HCT116 (cell line): ENCODE data around the gene EVA1A. TPM values are rescaled to one million over a fixed set of nuclear protein-coding genes. Genes with fewer than 3 reads are reported as not detected.

Experiments
- ATAC-seq: fragments of 200-7000 bp; cut with Tn5 transposase; 2 replicates; pipeline ENCODE4 v1.9.1; 2020; ENCODE audit warnings: mild to moderate bottlenecking, moderate library complexity
- BruUV-seq: library from RNA; stranded (reverse); fragments of 400-500 nt; replicated peaks from 2 replicates; lab custom pipeline; 2021; lab: Mats Ljungman, UMichigan
- CTCF ChIA-PET: fragments of 300-600 bp; sonication (Branson Sonifier 250); formaldehyde crosslinking; loops from one replicate; lab custom pipeline; 2021; ENCODE audit warnings: antibody characterized with exemption; lab: Charles Lee
- POLR2A ChIA-PET: fragments of 300-600, 350-600 bp; sonication (Branson Sonifier 250); formaldehyde crosslinking; loops from one replicate; lab custom pipeline; 2021; ENCODE audit warnings: antibody characterized with exemption; lab: Charles Lee
- RAD21 ChIA-PET, 2 experiments: fragments of 300-600 bp; sonication (Branson Sonifier 250); formaldehyde crosslinking; loops; one replicate each; lab custom pipeline; 2023; ENCODE audit warnings: low total read pairs in 2 of 2; ENCODE audit not compliant: uncharacterized antibody in 2 of 2, unreplicated experiment in 2 of 2, low non-redundant PET in 1 of 2; lab: Charles Lee
- DNase-seq: peaks from one replicate; pipeline ENCODE4 v3.0.0-alpha.2; 2010; ENCODE audit warnings: low read depth, low spot score
- H2AFZ ChIP-seq: fragments of 200-600 bp; shearing (Covaris generic), sonication (generic); 2 replicates; pipeline ENCODE4 v1.6.1; 2017; ENCODE audit warnings: low read depth, mixed run types, mixed read lengths, antibody characterized with exemption, low read length; ENCODE audit not compliant: poor library complexity, severe bottlenecking
- H3K27ac ChIP-seq: 2 replicates; pipeline ENCODE4 v1.5.1; 2012; ENCODE audit warnings: low read depth, low read length
- H3K27me3 ChIP-seq: fragments of 200-600 bp; sonication (generic); 2 replicates; pipeline ENCODE4 v1.6.1; 2016; ENCODE audit warnings: mixed run types, low read length, mixed read lengths; ENCODE audit not compliant: insufficient read depth
- H3K36me3 ChIP-seq, 2 experiments: fragments of 200-500 bp in 1 of 2; fragments of 200-600 bp in 1 of 2; sonication (Bioruptor generic) in 1 of 2; sonication (generic) in 1 of 2; 2 replicates each; pipeline versions ENCODE4 v1.5.1 to v1.6.1; 2014 to 2016; ENCODE audit warnings: low read length in 2 of 2, inconsistent platforms in 1 of 2, mixed read lengths in 1 of 2, mixed run types in 1 of 2; ENCODE audit not compliant: insufficient read depth in 2 of 2, control insufficient read depth in 1 of 2
- H3K4me1 ChIP-seq, 2 experiments: fragments of 200-600 bp in 1 of 2; sonication (generic) in 1 of 2; 2 replicates each; pipeline versions ENCODE4 v1.5.1 to v1.6.1; 2012 to 2017; ENCODE audit warnings: low read length in 2 of 2, inconsistent platforms in 1 of 2, mild to moderate bottlenecking in 1 of 2, mixed read lengths in 1 of 2, mixed run types in 1 of 2, moderate library complexity in 1 of 2; ENCODE audit not compliant: insufficient read depth in 2 of 2, control insufficient read depth in 1 of 2
- H3K4me2 ChIP-seq: fragments of 200-600 bp; sonication (generic); 2 replicates; pipeline ENCODE4 v1.6.1; 2017; ENCODE audit warnings: mixed run types, low read length, mixed read lengths
- H3K4me3 ChIP-seq, 2 experiments: fragments of 200-600 bp in 1 of 2; sonication (generic) in 1 of 2; replicated peaks in 1 of 2; 2 replicates each; pipeline ENCODE4 v1.5.1; 2011 to 2016; ENCODE audit warnings: low read length in 2 of 2, control low read depth in 1 of 2, low read depth in 1 of 2, mild to moderate bottlenecking in 1 of 2, mixed read lengths in 1 of 2, mixed run types in 1 of 2
- H3K79me2 ChIP-seq: fragments of 200-600 bp; sonication (generic); 2 replicates; pipeline ENCODE4 v1.6.1; 2017; ENCODE audit warnings: mild to moderate bottlenecking, mixed run types, low read length, moderate library complexity, mixed read lengths; ENCODE audit not compliant: insufficient read depth
- H3K9ac ChIP-seq: fragments of 200-600 bp; sonication (generic); 2 replicates; pipeline ENCODE4 v1.6.1; 2016; ENCODE audit warnings: low read length, mixed read lengths
- H3K9me2 ChIP-seq: fragments of 200-600 bp; sonication (generic), shearing (Covaris generic); 2 replicates; pipeline ENCODE4 v1.6.1; 2017; ENCODE audit warnings: mixed run types, mild to moderate bottlenecking, moderate library complexity; ENCODE audit not compliant: insufficient read depth
- H3K9me3 ChIP-seq, 2 experiments: fragments of 200-500 bp in 1 of 2; fragments of 200-600 bp in 1 of 2; sonication (Bioruptor generic) in 1 of 2; sonication (generic) in 1 of 2; 2 replicates each; pipeline ENCODE4 v1.6.1; 2014 to 2017; ENCODE audit warnings: low read length in 2 of 2, mixed read lengths in 2 of 2, inconsistent platforms in 1 of 2, low read depth in 1 of 2, mild to moderate bottlenecking in 1 of 2, mixed run types in 1 of 2, moderate library complexity in 1 of 2; ENCODE audit not compliant: control insufficient read depth in 1 of 2, insufficient read depth in 1 of 2
- H4K20me1 ChIP-seq: fragments of 200-600 bp; sonication (generic), shearing (Covaris generic); 2 replicates; pipeline ENCODE4 v1.6.1; 2017; ENCODE audit warnings: mixed run types, mild to moderate bottlenecking, moderate library complexity; ENCODE audit not compliant: insufficient read depth
- EGR1 ChIP-seq: IDR thresholded peaks from 2 replicates; pipeline ENCODE4 v1.6.1; 2012; ENCODE audit warnings: low read depth
- ELF1 ChIP-seq: IDR thresholded peaks from 2 replicates; pipeline ENCODE4 v1.6.1; 2012; ENCODE audit warnings: low read depth, borderline replicate concordance
- EZH2 ChIP-seq: fragments of 200-600 bp; sonication (generic); IDR thresholded peaks from 2 replicates; pipeline ENCODE4 v1.6.1; 2017; ENCODE audit warnings: antibody characterized with exemption, mixed run types
- JUND ChIP-seq: IDR thresholded peaks from 2 replicates; pipeline ENCODE4 v1.6.1; 2012
- REST ChIP-seq: IDR thresholded peaks from 2 replicates; pipeline ENCODE4 v1.6.1; 2012; ENCODE audit warnings: low read depth
- SIN3A ChIP-seq: IDR thresholded peaks from 2 replicates; pipeline ENCODE4 v1.6.1; 2012; ENCODE audit warnings: low read depth
- TCF7L2 ChIP-seq: IDR thresholded peaks from 2 replicates; pipeline ENCODE4 v1.7.0; 2011; ENCODE audit warnings: borderline replicate concordance, inconsistent platforms; ENCODE audit not compliant: insufficient read depth, insufficient read length; ENCODE audit errors: extremely low read depth
- YY1 ChIP-seq: IDR thresholded peaks from 2 replicates; pipeline ENCODE4 v1.6.1; 2011; ENCODE audit warnings: low read length, low read depth, moderate library complexity, mild to moderate bottlenecking; ENCODE audit not compliant: insufficient replicate concordance; ENCODE audit errors: extremely low read depth
- ZFX ChIP-seq: fragments of 450-650 bp; IDR thresholded peaks from 2 replicates; pipeline ENCODE4 v1.6.1; 2017
- ZNF274 ChIP-seq: fragments of 200-500 bp; sonication (Bioruptor generic); IDR thresholded peaks from 2 replicates; pipeline ENCODE4 v1.6.1; 2014; ENCODE audit warnings: mild to moderate bottlenecking, low read depth, low read length, inconsistent platforms
- intact Hi-C: fragments of 100-400 bp; cut with micrococcal nuclease; formaldehyde crosslinking; loops from 2 replicates; pipeline ENCODE4 v1.10.0; 2022
- total RNA-seq: library from RNA; stranded (reverse); gene quantifications from one replicate; pipeline ENCODE4 v1.2.1, GENCODE V29; 2021; ENCODE audit not compliant: unreplicated experiment
- TF ChIP-seq, protein P1 (sequence below): IDR thresholded peaks from 2 replicates; pipeline ENCODE4 v1.6.1; 2012

The EVA1A gene
- total RNA-seq, 1 experiment from 2014 or later: 2.8 TPM

GRCh38 chr2:75532488-75532887, 28.3 kb downstream of the EVA1A start:
- H3K9ac ChIP-seq: no peak overlapping the region
- CTCF ChIA-PET: no interaction called here
- peaks cover 12% of the 10 kb centered on the region; the same call in 1 of the 2 replicates for H3K27me3 ChIP-seq
- TF ChIP-seq SIN3A (no peak), ZNF274 (no peak), JUND (no peak), TCF7L2 (no peak), YY1 (no peak), REST (no peak), EZH2 (no peak), ELF1 (no peak), ZFX (no peak), EGR1 (no peak)
- TF ChIP-seq, protein P1, sequence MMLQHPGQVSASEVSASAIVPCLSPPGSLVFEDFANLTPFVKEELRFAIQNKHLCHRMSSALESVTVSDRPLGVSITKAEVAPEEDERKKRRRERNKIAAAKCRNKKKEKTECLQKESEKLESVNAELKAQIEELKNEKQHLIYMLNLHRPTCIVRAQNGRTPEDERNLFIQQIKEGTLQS: no peak
- TF ChIP-seq, all 23 proteins: peak for 0
- DNase-seq (no peak), ATAC-seq (no peak)
- H3K36me3 ChIP-seq: no peaks in the 10 kb centered on the region
- H3K79me2 ChIP-seq: no peaks in the 10 kb centered on the region
- peaks cover 0 to 9% of the 10 kb centered on the region in 2 experiments; a peak in 1 of 4 replicates for H3K4me1 ChIP-seq
- ChIA-PET RAD21 (no interaction called here), POLR2A (no interaction called here)
- no peak overlapping the region for H3K4me2 ChIP-seq
- no peak overlapping the region for H2AFZ ChIP-seq
- no peak overlapping the region for H3K27ac ChIP-seq
- no peaks in the 10 kb centered on the region for H3K9me2 ChIP-seq
- no peaks in the 10 kb centered on the region for H3K9me3 ChIP-seq
- H4K20me1 ChIP-seq: no peaks in the 10 kb centered on the region
- no peak overlapping the region for H3K4me3 ChIP-seq
- intact Hi-C loops: no loop called here
- no TSS peak for BruUV-seq
